AG04449 (cell line): Measurements from ENCODE around the gene PPM1M.

Experiments used
- CTCF ChIA-PET: fragments of 350-600 bp; formaldehyde crosslinking; extraction: SDS; loops from one replicate; lab custom pipeline; 2021; ENCODE audit warnings: antibody characterized with exemption; lab: Yijun Ruan, JAX
- POLR2A ChIA-PET: fragments of 400-600, 350-600 bp; formaldehyde crosslinking; extraction: SDS; loops from one replicate; lab custom pipeline; 2020; ENCODE audit warnings: antibody characterized with exemption, inconsistent platforms; lab: Yijun Ruan, JAX
- DNase-seq: peaks from one replicate; pipeline ENCODE4 v3.0.0-alpha.2; 2010; ENCODE audit warnings: low read depth, low spot score
- H3K4me3 ChIP-seq: 2 replicates; pipeline ENCODE4 v1.5.1; 2011; ENCODE audit warnings: low read depth, mild to moderate bottlenecking, control low read depth, low read length
- TF ChIP-seq, protein P1 (sequence below): IDR thresholded peaks from one replicate; pipeline ENCODE4 v1.5.1; 2011; ENCODE audit warnings: mild to moderate bottlenecking, moderate library complexity, low read length, control low read depth, inconsistent platforms; ENCODE audit not compliant: insufficient read depth; ENCODE audit errors: missing control alignments

The PPM1M gene

DNA sequence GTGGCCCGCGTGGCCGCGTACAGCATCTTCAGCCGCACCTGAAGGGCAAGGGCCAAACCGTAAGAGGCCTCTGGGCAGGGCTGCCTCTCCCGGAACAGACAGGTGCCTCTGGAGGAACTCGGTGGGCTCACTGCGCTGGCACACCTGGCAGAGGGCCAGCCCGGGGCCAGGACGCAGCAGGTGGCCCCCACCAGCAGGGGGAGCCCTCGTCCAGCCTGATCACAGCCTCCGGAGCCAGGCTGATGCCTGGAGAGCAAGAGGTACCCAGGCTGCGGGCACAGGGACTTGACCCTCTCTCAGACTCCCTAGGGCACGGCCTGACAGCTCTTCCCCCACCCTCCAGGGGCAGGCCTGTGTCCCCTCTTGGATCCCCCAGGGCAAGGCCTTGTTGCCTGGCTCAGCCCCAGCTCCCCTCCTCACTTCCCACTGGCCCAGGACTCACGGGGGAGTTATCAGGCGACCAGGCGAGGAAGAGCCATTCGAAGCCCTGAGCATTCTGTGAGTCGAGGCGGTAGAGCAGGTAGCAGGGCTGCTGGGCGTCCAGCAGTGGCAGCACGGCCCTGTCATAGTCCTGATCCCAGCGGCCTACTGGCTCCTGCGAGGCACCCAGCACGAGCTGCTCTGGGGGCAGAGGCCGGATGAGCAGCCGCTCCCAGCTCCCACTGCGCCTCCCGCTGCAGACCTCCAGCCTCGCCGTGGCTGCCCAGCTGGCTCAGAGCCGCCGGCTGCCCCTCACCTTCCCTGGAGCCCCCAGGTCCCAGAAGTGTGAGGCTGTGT lies 13.9 kb upstream of the PPM1M start:
- DNase-seq = no peak
- H3K4me3 ChIP-seq = no peak overlapping the region
- TF ChIP-seq, protein P1, sequence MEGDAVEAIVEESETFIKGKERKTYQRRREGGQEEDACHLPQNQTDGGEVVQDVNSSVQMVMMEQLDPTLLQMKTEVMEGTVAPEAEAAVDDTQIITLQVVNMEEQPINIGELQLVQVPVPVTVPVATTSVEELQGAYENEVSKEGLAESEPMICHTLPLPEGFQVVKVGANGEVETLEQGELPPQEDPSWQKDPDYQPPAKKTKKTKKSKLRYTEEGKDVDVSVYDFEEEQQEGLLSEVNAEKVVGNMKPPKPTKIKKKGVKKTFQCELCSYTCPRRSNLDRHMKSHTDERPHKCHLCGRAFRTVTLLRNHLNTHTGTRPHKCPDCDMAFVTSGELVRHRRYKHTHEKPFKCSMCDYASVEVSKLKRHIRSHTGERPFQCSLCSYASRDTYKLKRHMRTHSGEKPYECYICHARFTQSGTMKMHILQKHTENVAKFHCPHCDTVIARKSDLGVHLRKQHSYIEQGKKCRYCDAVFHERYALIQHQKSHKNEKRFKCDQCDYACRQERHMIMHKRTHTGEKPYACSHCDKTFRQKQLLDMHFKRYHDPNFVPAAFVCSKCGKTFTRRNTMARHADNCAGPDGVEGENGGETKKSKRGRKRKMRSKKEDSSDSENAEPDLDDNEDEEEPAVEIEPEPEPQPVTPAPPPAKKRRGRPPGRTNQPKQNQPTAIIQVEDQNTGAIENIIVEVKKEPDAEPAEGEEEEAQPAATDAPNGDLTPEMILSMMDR = peak; percentile 82
- POLR2A ChIA-PET = interaction anchor here (0.7 kb wide), 1 partner anchor 53 kb away, joined by 3 read pairs; no protein-coding TSS in a partner anchor
- CTCF ChIA-PET = interaction anchor here (0.8 to 14.4 kb wide), 17 partner anchors 8 to 111 kb away, joined by 3 to 336 read pairs (median 4); partner anchors contain the start of gene TLR9

GRCh38 chr3:52232279-52233107 lies 13.1 kb upstream of the PPM1M start:
- TF ChIP-seq, protein P1 = no peak
- no peak overlapping the region for H3K4me3 ChIP-seq
- ChIA-PET POLR2A (no interaction called here), CTCF (interaction anchor here (0.8 to 14.4 kb wide), 10 partner anchors 14 to 106 kb away, joined by 3 to 336 read pairs (median 4); partner anchors contain the start of gene TLR9)
- DNase-seq = no peak

- ChIA-PET CTCF (interaction anchor here (1.1 to 14.4 kb wide), 6 partner anchors 14 to 106 kb away, joined by 3 to 336 read pairs (median 4); partner anchors contain the start of gene TLR9), POLR2A (no interaction called here)
- TF ChIP-seq, protein P1 = no peak
- DNase-seq = no peak
- no peak overlapping the region for H3K4me3 ChIP-seq
Observed at GRCh38 chr3:52233108-52233591, 12.4 kb upstream of the PPM1M start.

- no peak overlapping the region for H3K4me3 ChIP-seq
- TF ChIP-seq, protein P1 = no peak
- ChIA-PET CTCF (interaction anchor here (2.1 to 14.4 kb wide), 2 partner anchors 15 to 105 kb away, joined by 21 to 336 read pairs; partner anchors contain the start of gene TLR9), POLR2A (no interaction called here)
- DNase-seq = no peak
Observed at GRCh38 chr3:52233968-52234367, 11.6 kb upstream of the PPM1M start.

GRCh38 chr3:52234516-52235447 lies 10.8 kb upstream of the PPM1M start:
- DNase-seq = no peak
- no peak overlapping the region for H3K4me3 ChIP-seq
- ChIA-PET CTCF (interaction anchor here (0.8 to 14.4 kb wide), 7 partner anchors 8 to 104 kb away, joined by 3 to 336 read pairs (median 3); partner anchors contain the start of gene TLR9), POLR2A (no interaction called here)
- TF ChIP-seq, protein P1 = no peak
